ENCODE data around the gene COL19A1.

Gene COL19A1

DNA sequence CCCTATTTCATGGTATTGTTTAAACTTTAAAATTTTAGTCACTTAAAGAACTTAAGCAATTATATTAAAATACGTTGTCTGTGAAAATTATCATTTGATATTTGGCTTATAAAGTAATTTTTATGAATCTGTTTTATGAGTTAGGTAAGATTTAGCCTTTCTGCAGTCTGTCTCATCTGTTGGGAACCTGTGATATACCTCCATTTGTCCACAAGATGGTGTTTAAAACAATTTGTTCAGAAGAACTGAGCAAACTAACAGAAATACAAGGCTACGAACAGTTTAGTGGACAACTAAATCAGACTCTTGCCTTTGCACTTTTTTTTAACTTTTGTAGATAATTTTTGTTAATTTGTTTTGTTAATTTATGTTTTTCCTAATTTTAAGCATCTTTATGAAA, 344.1 kb downstream of the COL19A1 start:
- no peak for TF ChIP-seq JUND (IDR thresholded peaks at IDR 0.05; ENCODE audit: low read depth)
- in situ Hi-C loops (cut with HindIII; ENCODE audit: low pct_unique_long_range_greater_than_20kb, low sequenced_read_pairs) = no loop called here
- peak; percentile 10 to 40 for DNase-seq (ENCODE audit: low read depth in 1 of 2, low spot score in 1 of 2)

DNA sequence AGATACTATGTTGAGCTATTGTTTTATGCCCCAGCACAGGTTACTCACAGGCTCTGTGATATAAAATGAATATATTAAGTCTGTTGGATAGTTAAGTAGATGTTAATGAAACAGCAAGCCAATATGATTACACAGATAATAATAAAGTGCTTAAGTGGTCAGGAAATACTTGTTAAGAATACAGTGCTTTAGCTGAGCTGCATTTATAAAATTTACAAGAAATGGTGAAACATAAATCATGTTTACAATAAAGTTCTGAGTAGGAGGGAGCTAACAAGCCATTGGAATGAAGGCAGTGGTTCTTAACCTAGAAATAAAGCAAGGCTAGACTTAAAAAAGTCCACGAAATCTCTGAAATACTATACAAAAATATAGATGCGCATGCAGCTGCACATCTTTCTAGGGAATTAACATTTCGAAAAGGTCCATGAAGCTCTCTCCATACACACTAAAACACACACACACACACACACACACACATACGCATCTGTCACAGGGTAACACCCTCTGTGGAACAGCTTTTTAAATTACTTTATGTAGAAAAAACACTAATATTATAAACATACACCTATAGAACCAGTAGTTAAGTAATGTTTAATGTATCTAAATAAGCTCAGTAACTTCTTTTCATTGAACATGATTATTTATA, 349.2 kb downstream of the COL19A1 start:
- in situ Hi-C loops (cut with HindIII; ENCODE audit: low pct_unique_long_range_greater_than_20kb, low sequenced_read_pairs) = no loop called here
- no peak for TF ChIP-seq JUND (IDR thresholded peaks at IDR 0.05; ENCODE audit: low read depth)
- DNase-seq (ENCODE audit: low read depth in 1 of 2, low spot score in 1 of 2) = no peak

DNA sequence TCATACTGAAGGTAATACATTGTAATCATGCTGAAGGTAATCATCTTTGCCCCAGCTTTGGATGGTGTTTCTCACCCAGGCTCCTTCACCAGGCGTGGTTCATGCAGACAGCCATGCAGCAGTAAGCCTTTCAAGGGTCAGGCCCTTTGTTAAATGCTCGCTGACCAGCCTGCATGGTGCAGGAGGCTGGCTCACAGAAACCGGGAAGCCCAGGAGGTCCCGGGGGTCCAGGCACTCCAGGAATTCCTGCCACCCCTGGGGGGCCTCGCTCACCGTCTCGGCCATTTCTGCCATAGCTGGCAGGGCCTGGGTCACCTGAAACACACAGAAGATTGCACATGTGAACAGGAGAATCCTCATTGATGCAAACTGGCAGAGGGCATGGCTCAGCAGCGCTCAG, 350.4 kb downstream of the COL19A1 start:
- no peak for TF ChIP-seq JUND (IDR thresholded peaks at IDR 0.05; ENCODE audit: low read depth)
- in situ Hi-C loops (cut with HindIII; ENCODE audit: low pct_unique_long_range_greater_than_20kb, low sequenced_read_pairs) = no loop called here
- no peak for DNase-seq (ENCODE audit: low read depth in 1 of 2, low spot score in 1 of 2)

DNA sequence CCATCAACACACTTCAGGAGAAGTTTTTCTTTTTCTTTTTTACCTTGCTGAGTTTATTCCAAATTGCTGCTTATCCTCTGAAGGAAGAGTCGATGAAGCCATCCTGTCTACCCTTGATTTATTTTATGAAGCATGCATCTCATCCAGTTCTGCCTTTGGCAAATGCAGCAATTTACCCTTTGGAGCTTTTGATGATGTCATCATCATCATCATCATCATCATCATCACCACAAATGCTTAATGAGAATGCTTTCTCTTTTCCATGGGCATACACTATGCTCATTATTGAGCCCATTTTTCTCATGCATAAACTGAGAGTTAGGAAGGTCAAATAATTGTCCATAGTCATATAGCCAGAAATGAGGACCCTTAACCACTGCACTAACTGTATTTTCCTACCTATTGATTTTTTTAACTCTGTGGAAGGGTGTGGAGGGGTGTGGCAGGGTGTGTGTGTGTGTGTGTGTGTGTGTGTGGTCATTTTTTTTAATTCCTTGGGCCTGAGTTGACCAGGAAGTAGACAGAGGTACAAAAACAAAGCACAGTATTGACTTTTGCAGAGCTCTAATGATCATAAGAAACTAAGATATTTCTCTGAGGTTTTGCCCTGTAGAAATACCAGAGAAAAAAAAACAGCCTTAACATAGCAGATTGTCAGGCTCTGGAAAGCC, 353.7 kb downstream of the COL19A1 start:
- in situ Hi-C loops (cut with HindIII; ENCODE audit: low pct_unique_long_range_greater_than_20kb, low sequenced_read_pairs) = no loop called here
- no peak for DNase-seq (ENCODE audit: low read depth in 1 of 2, low spot score in 1 of 2)
- TF ChIP-seq JUND (IDR thresholded peaks at IDR 0.05; ENCODE audit: low read depth) = no peak

DNA sequence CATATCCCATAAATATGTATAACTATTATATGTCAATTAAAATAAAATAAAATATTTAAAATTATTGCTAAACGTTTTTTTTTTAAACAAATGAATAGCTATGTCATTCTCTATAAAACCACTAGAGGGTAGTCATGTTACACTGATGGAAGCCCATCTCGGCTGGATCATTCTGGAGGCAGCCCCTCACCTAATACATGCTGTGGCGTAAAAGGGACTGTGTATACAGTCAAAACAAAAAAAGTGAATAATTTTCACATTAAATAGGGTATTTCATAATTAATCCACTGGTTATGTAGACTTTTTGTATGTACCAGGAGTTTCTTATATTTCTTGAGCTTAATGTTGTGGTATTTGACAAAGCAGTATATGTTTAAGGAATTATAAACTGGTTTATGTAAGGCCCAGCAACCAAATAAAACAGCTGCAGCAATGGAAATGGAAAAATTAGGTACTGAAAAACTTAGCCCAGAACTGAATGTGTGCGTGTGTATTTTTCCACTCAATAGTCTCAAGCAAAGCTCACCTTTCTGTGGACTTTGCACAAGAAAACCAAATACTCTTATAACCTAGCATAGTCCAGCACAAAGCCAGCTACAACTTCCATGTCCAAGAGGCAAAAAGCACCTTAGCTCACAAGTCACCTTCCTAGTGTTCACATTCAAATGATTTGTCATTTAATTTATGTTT, 354.8 kb downstream of the COL19A1 start:
- in situ Hi-C loops (cut with HindIII; ENCODE audit: low pct_unique_long_range_greater_than_20kb, low sequenced_read_pairs) = no loop called here
- DNase-seq (ENCODE audit: low read depth in 1 of 2, low spot score in 1 of 2) = peak; percentile 6 to 36
- no peak for TF ChIP-seq JUND (IDR thresholded peaks at IDR 0.05; ENCODE audit: low read depth)

DNA sequence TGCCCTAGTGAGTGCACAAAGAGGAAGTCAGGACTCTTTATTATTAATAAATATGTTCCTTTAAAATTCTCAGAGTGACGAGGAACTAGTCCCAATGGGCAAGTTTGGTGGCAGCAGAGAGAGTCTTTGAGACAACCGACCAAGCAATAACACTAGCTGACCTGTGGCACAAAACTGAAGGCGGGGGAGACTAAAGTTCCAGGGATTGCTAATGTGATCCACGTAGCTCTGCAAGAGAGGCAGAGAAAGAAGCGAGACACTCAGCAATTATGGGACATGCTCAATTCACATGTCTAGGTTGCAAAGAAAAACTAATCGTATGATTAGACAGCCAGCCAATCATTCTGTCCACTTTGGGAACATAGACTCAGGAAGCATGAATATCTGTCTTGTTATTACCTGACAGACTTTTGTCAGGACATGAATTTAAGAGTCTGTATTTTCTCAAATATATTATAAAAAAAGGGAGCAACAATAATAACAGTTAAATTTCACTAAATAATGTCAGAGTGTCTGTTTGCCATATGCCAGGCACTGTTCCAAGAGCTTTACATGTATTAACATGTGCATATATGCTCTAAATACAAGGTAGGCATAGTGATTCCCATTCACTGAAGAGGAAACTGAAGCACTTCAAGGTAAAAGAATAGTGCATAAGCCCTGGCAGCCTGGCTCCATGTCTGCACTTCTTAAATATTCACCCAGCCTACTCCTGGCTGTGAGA, 355.5 kb downstream of the COL19A1 start:
- TF ChIP-seq JUND (IDR thresholded peaks at IDR 0.05; ENCODE audit: low read depth) = no peak
- in situ Hi-C loops (cut with HindIII; ENCODE audit: low pct_unique_long_range_greater_than_20kb, low sequenced_read_pairs) = no loop called here
- no peak for DNase-seq (ENCODE audit: low read depth in 1 of 2, low spot score in 1 of 2)

DNA sequence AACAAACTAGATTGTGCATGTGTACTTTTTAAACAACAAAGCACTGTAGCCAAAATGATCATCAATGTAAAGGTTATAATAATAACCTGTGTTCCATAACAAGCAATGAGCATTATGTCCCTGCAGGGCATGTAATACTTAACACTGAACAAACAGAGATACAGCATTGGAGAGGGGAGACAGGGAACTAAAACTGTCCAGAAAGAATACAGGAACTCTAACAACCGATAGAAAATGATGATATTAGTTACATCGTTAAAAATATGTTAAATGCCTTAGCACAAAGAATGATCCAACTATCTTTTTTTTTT, 356.0 kb downstream of the COL19A1 start:
- DNase-seq (ENCODE audit: low read depth in 1 of 2, low spot score in 1 of 2) = no peak
- in situ Hi-C loops (cut with HindIII; ENCODE audit: low pct_unique_long_range_greater_than_20kb, low sequenced_read_pairs) = no loop called here
- no peak for TF ChIP-seq JUND (IDR thresholded peaks at IDR 0.05; ENCODE audit: low read depth)

DNA sequence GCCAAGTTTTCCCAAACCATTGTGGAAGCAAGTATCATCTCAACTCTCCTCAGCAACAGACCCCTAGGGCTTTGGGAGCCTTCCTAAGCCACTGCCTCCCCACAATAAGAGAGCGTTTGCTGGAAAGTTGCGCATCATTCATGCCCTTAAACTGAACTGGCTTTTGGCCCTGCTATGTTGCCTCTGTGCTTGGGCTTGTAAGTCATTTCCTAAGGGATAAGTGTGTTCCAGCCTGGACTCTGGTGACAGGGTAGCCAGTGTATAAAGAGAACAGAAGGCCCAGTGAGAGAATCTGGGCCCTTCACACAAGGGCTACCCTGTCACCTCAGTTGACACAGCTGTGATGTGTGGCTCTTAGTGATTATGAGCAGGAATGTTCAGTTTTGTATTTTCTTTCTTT, 358.7 kb downstream of the COL19A1 start:
- in situ Hi-C loops (cut with HindIII; ENCODE audit: low pct_unique_long_range_greater_than_20kb, low sequenced_read_pairs) = no loop called here
- no peak for TF ChIP-seq JUND (IDR thresholded peaks at IDR 0.05; ENCODE audit: low read depth)
- no peak for DNase-seq (ENCODE audit: low read depth in 1 of 2, low spot score in 1 of 2)

DNA sequence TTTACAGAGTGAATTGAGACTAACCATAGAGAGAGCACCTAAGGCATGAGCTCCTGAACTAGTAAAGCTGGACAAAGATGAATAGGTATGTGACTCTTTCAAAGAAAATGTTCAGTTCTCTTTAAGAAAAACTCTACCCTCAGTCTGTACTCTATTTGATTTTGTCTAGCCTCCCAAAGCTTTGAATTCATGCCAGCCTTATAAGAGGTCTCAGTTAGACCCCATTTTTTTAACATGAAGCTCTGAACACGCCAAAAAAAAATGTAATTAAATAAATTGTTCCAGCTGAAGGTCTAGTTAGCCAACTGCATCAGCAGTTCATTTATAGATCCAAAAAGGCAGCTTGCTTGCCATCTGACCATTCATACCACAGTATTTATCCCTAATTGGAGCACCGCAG, 365.0 kb downstream of the COL19A1 start:
- TF ChIP-seq JUND (IDR thresholded peaks at IDR 0.05; ENCODE audit: low read depth) = no peak
- in situ Hi-C loops (cut with HindIII; ENCODE audit: low pct_unique_long_range_greater_than_20kb, low sequenced_read_pairs) = no loop called here
- DNase-seq (ENCODE audit: low read depth in 1 of 2, low spot score in 1 of 2) = no peak

DNA sequence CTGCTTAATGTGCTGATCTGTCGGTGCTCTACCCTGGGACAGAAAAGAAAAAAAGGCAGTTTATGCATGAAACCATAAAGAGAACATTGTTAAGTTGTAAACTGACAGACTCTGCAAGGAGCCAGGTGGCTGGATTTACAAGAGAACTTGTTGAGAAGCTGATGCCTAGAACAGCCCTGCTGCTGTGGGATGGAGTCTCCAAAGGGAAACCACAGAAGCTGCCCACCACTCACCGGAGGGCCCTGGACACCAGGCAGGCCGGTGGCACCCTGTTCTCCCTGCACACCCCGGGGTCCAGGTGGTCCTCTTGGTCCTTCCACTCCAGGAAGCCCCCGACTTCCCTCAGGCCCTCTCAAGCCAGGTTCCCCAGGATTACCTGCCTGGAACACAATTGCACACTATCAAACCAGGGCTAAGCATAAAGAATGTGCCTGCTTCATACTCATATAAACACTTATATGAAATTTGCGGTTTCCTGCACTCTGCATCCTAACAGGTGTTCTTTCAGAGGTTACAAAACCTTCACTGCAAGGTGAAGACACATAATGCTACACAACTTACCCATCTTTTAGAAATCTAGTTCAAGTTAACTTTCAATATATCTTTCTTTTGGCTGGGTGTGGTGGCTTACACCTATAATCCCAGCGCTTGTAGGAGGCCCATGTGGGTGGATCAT, 368.3 kb downstream of the COL19A1 start:
- in situ Hi-C loops (cut with HindIII; ENCODE audit: low pct_unique_long_range_greater_than_20kb, low sequenced_read_pairs) = no loop called here
- TF ChIP-seq JUND (IDR thresholded peaks at IDR 0.05; ENCODE audit: low read depth) = no peak
- no peak for DNase-seq (ENCODE audit: low read depth in 1 of 2, low spot score in 1 of 2)

DNA sequence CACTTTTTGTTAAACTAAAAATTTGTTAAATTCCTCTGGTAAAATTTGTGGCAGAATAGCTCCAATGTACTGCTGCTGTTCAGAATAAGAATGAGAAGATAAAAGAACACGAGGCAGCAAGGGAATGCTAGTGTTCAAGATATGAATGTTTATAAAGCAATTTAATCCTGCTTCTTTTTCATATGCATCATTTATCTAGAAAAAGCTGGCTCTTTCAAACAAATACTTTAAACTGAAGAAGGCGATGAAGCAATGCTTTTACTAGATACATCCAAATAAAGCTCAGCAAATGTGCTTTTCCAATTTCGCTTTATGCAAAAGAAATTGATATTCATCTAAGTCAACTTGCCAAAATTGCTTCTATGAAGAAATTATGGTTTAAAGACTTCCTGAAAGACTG, 370.0 kb downstream of the COL19A1 start:
- TF ChIP-seq JUND (IDR thresholded peaks at IDR 0.05; ENCODE audit: low read depth) = no peak
- in situ Hi-C loops (cut with HindIII; ENCODE audit: low pct_unique_long_range_greater_than_20kb, low sequenced_read_pairs) = no loop called here
- no peak for DNase-seq (ENCODE audit: low read depth in 1 of 2, low spot score in 1 of 2)

DNA sequence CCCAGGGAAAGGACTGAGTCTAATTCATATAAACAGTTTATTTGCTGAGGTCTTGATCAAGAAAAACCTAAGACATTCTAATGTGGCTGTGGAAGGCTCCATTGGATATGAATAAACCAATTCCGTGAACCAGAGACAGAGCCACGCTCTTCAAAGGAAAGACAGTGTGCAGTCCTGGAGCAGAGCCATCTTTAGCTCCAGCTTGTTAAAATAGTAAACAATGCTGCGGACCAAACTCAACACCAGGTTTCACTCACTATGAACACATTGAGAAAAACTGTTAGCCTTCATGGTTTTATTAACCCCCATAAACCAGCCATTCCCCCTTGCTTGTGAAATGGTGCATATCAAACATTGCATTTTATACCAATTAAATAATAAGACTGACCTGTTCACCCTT, 374.7 kb downstream of the COL19A1 start:
- DNase-seq (ENCODE audit: low read depth in 1 of 2, low spot score in 1 of 2) = no peak
- in situ Hi-C loops (cut with HindIII; ENCODE audit: low pct_unique_long_range_greater_than_20kb, low sequenced_read_pairs) = no loop called here
- no peak for TF ChIP-seq JUND (IDR thresholded peaks at IDR 0.05; ENCODE audit: low read depth)

Measured in T47D (cell line).